Urinary bladder (tissue), 4 donors: Measurements from ENCODE around the gene ABLIM2. TPM values are rescaled to one million over a fixed set of nuclear protein-coding genes. Genes with fewer than 3 reads are reported as not detected.
A peak's percentile ranks its signal among the peaks of the same experiment; 100 is the strongest.
"Not testable (repeated sequence)": the region's sequence is repeated elsewhere in the genome, so short reads cannot be mapped to it uniquely, and the experiment has no call there.

ENCODE experiments used
- DNase-seq: peaks from one replicate; pipeline ENCODE4 v3.0.0-alpha.2; 2015; ENCODE audit errors: extremely low spot score
- H3K27ac ChIP-seq: one replicate; pipeline ENCODE4 v1.5.1; 2013; ENCODE audit warnings: low read depth, mild to moderate bottlenecking, moderate library complexity
- H3K36me3 ChIP-seq: one replicate; pipeline ENCODE4 v1.6.1; 2013; ENCODE audit warnings: mild to moderate bottlenecking, moderate library complexity; ENCODE audit not compliant: insufficient read depth
- H3K4me1 ChIP-seq: one replicate; pipeline ENCODE4 v1.6.1; 2013; ENCODE audit warnings: mild to moderate bottlenecking, moderate library complexity; ENCODE audit not compliant: insufficient read depth
- H3K4me3 ChIP-seq: one replicate; pipeline ENCODE4 v1.5.1; 2013; ENCODE audit warnings: low read depth, low read length
- WGBS: extraction: QIAGEN DNeasy Blood & Tissue Kit; methylation state at CpG from one replicate; pipeline ENCODE4 v1.1.7; 2013; 5-methylcytosine and 5-hydroxymethylcytosine counted together
- polyA plus RNA-seq: library from polyadenylated mRNA; stranded (reverse); fragments of 200-250 nt; gene quantifications from one replicate; pipeline ENCODE4 v1.2.3, GENCODE V29; 2013
- total RNA-seq: library from RNA; depleted of rRNA; stranded (reverse); fragments of >200 nt; gene quantifications from one replicate; pipeline ENCODE4 v1.2.3, GENCODE V29; 2014
- donor health status: healthy with polysubstance abuse.
- donor health status: healthy.

The ABLIM2 gene
- total and polyA plus RNA-seq, 2 donors, result 1.1 to 5.9 TPM

DNA sequence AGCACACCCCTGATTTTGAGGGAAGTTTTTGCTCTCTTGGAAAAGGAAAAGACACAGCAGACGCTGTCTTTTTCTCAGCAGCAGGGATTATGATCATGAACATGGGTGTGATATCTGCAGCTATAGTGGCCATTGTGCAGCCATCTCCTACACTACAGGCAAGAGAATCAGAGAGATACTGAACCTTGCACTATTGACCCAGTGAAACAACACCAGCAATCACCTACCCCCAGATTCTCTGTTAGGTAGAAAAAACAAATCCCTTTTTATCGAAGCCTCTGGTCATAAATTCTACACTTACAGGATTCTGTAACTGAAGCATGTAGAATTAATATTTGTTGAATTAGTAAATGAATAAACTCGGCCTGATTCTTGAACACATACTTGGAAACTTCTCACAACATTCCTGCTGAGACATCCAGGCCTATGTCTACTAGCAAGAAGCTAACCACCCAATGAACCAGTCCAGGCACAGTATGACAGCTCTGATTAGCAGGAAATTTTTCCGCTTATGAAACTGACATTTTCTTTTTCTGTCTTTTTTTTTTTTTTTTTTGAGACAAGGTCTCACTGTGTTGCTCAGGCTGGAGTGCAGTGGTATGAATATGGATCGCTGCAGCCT lies 213.9 kb downstream of the ABLIM2 start:
- Histone ChIP-seq H3K4me1 (no peaks in the 10 kb centered on the region), H3K27ac (no peak overlapping the region), H3K36me3 (no peaks in the 10 kb centered on the region), H3K4me3 (no peak overlapping the region)
- DNase-seq, result no peak
- WGBS, result 76% methylated on average over 5 of the region's 5 CpGs

- not testable (repeated sequence) for H3K36me3 ChIP-seq, DNase-seq, H3K27ac ChIP-seq, H3K4me1 ChIP-seq, H3K4me3 ChIP-seq
- 97% methylated on average over 4 of the region's 4 CpGs for WGBS
Measured at GRCh38 chr4:7943688-7944087, 214.9 kb downstream of the ABLIM2 start.

- no peak for DNase-seq
- H3K4me3 ChIP-seq, result no peak overlapping the region
- no peaks in the 10 kb centered on the region for H3K36me3 ChIP-seq
- WGBS, result 94% methylated on average over 8 of the region's 8 CpGs
- no peak overlapping the region for H3K27ac ChIP-seq
- H3K4me1 ChIP-seq, result no peaks in the 10 kb centered on the region
Measured at GRCh38 chr4:7943211-7943610, 215.4 kb downstream of the ABLIM2 start.

- DNase-seq, result no peak
- 93% methylated on average over 4 of the region's 4 CpGs for WGBS
Measured at GRCh38 chr4:7941965-7942496, 216.6 kb downstream of the ABLIM2 start.

DNA sequence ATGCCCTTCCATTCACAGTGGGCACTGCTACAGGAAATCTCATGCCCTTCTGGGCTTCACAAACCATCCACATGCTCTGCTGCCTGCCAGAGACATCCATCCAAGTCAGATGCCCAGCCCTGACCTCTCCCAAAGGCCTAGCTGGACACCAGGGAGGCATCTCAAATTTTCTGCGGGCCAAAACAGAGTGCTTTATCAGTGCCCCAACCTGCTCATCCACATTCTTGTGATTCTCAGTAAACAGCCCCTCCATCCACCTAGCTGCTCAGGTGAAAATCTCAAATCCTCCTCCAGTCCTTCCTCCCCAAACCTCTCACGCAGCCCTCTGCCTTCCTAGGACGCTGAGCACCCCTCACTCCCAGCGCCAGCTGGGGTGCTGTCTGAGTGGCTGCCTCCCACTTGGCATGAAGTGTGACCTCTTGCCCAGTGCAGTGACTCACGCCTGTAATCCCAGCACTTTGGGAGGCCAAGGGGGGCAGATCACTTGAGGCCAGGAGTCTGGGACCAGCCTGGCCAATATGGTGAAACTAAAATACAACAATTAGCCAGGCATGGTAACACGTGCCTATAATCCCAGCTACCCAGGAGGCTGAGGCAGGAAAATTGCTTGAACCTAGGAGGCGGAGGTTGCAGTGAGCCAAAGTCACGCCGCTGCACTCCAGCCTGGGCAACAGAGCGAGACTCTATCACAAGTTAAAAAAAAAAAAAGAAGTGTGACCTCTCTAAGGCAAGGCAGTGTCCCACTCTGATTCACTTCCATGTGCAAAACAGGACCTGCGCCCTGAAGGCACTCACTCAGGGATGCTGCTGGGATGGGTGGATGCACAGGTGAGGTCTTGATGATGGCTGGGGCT lies 217.3 kb downstream of the ABLIM2 start:
- Histone ChIP-seq H3K4me3 (no peak overlapping the region), H3K27ac (no peak overlapping the region), H3K4me1 (no peaks in the 10 kb centered on the region), H3K36me3 (no peaks in the 10 kb centered on the region)
- DNase-seq, result no peak
- WGBS, result 77% methylated on average over 11 of the region's 11 CpGs

More at GRCh38 chr4:7941965-7942496, 216.6 kb downstream of the ABLIM2 start:
- Histone ChIP-seq H3K27ac (no peak overlapping the region), H3K4me3 (no peak overlapping the region), H3K36me3 (no peaks in the 10 kb centered on the region), H3K4me1 (no peaks in the 10 kb centered on the region)

DNA sequence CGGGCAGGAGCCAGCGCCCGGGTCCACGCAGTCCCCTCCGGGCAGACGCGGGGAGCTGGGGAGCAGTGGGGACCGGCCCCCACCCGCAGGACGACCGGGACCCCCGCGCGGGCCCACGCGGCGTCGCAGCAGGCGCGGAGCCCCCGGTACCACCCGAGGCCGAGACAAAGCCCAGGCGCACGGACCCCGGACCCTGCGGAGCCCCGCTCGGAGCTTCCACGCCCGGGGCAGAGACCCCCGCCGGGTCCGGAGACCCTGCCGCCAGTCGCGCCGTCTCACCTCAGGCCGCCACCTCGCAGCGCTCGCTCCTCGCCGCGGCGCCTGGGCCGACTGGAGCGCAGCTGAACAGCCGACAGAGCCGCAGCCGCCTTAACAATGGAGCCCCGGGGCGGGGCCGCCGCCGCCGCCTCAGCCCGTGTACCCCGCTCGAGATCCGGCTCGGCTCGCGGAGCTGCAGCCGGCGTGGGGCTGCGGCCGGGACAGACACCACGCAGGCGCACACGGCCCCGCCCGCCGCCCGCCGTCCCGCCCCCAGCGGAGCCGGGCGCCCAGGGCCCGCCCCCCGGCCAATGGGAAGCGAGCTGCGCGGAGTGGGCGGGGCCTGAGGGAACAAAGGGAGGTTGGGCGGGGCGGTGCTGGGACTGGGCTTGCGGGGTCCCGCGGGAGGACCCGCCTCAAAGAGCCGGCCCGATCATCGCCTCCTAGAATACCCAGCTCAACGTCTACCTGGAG lies 219.1 kb downstream of the ABLIM2 start, which contains the start of gene AFAP1:
Gene AFAP1 (minus strand): TSS at position 485 of the 732 bp plus-strand sequence. CDS start 67,783 bp downstream, outside the sequence.
- WGBS, result under 1% methylated on average over 96 of the region's 96 CpGs
- peak; percentile 84 for DNase-seq
- peak within 1 kb of the TSS; percentile 75 for H3K27ac ChIP-seq
- peak within 1 kb of the TSS; percentile 86 for H3K4me3 ChIP-seq
- no peaks in the 10 kb centered on the region for H3K4me1 ChIP-seq
- no peaks in the 10 kb centered on the region for H3K36me3 ChIP-seq

DNA sequence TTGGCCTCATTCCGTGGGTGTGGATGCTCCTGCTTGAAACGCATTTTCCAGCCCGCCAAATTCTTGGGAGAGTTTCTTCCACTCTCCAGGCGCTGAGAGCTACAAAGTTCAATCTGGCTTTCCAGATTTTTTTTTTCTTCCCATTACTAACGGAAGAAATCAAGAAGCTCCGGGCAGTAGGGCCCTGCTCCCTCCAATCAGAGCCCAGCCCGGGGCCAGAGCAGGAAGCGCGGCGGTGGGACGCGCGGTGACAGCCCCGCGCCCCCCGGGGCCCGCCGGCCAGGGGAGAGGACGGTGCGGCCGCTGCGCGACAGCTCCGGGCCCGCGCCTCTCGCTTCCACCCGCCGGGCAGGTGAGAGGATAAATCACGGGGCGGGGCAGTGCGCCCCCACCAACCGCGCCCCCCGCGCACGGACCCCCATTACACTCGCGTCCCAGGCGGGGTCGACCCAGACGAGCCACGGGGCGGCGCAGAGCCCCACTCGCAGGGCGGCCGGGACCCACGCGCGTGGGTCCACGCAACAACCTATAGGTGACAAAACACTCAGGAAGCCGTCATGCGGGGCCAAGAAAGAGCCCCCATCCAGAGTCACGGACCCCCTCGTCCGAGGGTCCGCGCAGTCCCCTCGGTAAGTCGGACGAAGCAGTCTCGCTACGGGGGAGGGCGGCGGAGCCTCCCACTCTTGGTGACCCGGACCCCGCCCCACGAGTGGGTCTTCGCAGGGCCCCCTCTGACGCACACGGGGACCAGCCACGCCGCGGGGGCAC lies 219.8 kb downstream of the ABLIM2 start:
- DNase-seq, result no peak
- Histone ChIP-seq H3K4me3 (peak overlapping the region; percentile 86), H3K4me1 (no peaks in the 10 kb centered on the region), H3K36me3 (no peaks in the 10 kb centered on the region), H3K27ac (peak overlapping the region; percentile 75)
- under 1% methylated on average over 75 of the region's 75 CpGs for WGBS

GRCh38 chr4:7938266-7938608 lies 220.4 kb downstream of the ABLIM2 start:
- Histone ChIP-seq H3K27ac (no peak overlapping the region), H3K36me3 (no peaks in the 10 kb centered on the region), H3K4me3 (peak overlapping the region; percentile 86), H3K4me1 (no peaks in the 10 kb centered on the region)
- DNase-seq, result no peak
- WGBS, result 5% methylated on average over 6 of the region's 6 CpGs

DNA sequence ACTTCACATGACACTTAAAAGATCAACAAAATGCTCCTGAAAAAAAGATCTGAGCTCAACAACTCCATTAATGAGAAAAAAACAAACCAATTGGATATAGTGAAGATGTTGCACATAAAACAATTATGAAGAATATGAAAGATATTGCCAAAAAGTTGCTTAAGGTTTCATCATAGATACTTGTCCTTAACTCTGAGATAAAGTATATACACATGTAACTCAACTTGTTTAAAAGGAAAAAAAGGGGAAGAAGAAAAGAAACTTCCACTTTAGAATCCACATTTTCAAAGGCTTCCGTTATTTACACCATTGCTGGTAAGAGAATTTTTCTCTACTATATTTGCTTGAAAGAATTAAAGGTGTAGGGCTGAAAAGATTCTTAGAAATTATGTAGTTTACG lies 221.6 kb downstream of the ABLIM2 start:
- Histone ChIP-seq H3K27ac (no peak overlapping the region), H3K4me1 (no peaks in the 10 kb centered on the region), H3K4me3 (no peak overlapping the region), H3K36me3 (no peaks in the 10 kb centered on the region)
- WGBS, result 72% methylated on average over 2 of the region's 2 CpGs
- no peak for DNase-seq

DNA sequence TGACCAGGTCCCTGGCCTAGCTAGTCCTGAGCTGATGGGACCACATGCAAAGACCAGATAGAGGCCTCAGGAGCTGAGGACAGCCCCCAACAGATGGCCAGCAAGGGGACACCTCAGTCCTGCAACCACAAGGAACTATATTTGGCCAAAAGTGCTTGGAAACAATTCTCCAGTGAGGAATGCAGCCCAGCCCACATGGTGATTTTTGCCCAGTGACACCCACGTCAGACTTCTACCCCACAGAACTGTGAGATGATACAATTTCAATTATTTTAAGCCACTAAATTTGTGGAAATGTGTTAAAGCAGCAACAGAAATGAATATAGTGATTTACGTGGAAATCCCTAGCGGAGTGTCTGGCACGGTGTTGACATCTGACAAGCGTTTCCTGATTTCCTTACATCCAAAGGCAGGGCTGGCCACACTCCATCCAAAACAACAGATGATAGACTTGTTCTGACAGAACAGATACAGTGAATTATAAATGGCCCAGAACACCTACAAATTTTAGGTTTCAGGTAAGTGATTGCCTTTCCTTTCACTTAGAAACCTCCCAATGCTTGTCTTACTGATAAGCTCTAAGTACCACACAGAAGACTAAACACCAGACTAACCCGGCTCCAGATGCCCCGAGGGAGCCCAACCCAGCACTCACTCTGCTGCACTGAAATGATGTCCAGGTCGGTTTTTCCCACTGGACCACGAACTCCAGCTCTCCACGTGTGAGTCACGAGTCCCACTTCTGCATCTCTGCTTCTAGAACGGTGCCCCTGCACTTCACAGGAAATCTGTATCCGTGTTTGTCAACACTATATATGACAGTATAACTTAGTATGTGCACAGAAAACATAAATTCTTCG lies 224.7 kb downstream of the ABLIM2 start:
- no peak for DNase-seq
- 64% methylated on average over 14 of the region's 14 CpGs for WGBS
- Histone ChIP-seq H3K36me3 (no peaks in the 10 kb centered on the region), H3K27ac (no peak overlapping the region), H3K4me1 (no peaks in the 10 kb centered on the region), H3K4me3 (no peak overlapping the region)

- WGBS, result 91% methylated on average over 1 of the region's 1 CpG
- H3K4me1 ChIP-seq, result no peaks in the 10 kb centered on the region
- H3K4me3 ChIP-seq, result no peak overlapping the region
- no peak for DNase-seq
- no peak overlapping the region for H3K27ac ChIP-seq
- H3K36me3 ChIP-seq, result no peaks in the 10 kb centered on the region
Measured at GRCh38 chr4:7932287-7932686, 226.3 kb downstream of the ABLIM2 start.

GRCh38 chr4:7929118-7929951 lies 229.3 kb downstream of the ABLIM2 start:
- 16% methylated on average over 7 of the region's 7 CpGs for WGBS
- H3K4me1 ChIP-seq, result no peaks in the 10 kb centered on the region
- H3K27ac ChIP-seq, result no peak overlapping the region
- DNase-seq, result no peak
- H3K36me3 ChIP-seq, result no peaks in the 10 kb centered on the region
- no peak overlapping the region for H3K4me3 ChIP-seq
